NCI-H1092 treated with DMSO at 0.1 percent for 48 hours (cell line): ENCODE results near the gene C2CD4C.
A peak's percentile ranks its signal among the peaks of the same experiment; 100 is the strongest.
"Not testable (repeated sequence)": the region's sequence is repeated elsewhere in the genome, so short reads cannot be mapped to it uniquely, and the experiment has no call there.

Source experiments
- DNase-seq: peaks from one replicate; lab custom pipeline; 2025; lab: John Stamatoyannopoulos, UW

The C2CD4C gene

GRCh38 chr19:438416-438958 is 29.5 kb upstream of the C2CD4C start:
- DNase-seq: no peak

- DNase-seq: no peak
Observed at GRCh38 chr19:437041-437440, 28.1 kb upstream of the C2CD4C start.

GRCh38 chr19:436413-436950 is 27.5 kb upstream of the C2CD4C start:
- no peak for DNase-seq

- DNase-seq: no peak
Observed at GRCh38 chr19:435707-436412, 26.9 kb upstream of the C2CD4C start.

GRCh38 chr19:435056-435706 is 26.2 kb upstream of the C2CD4C start:
- peak; percentile 62 for DNase-seq

GRCh38 chr19:434152-434960 is 25.4 kb upstream of the C2CD4C start:
- DNase-seq: no peak

- no peak for DNase-seq
Observed at GRCh38 chr19:430701-431100, 21.8 kb upstream of the C2CD4C start.

- no peak for DNase-seq
Observed at GRCh38 chr19:428149-428548, 19.2 kb upstream of the C2CD4C start.

- not testable (repeated sequence) for DNase-seq
Observed at GRCh38 chr19:427675-428074, 18.7 kb upstream of the C2CD4C start.

GRCh38 chr19:426725-427445 is 17.9 kb upstream of the C2CD4C start:
- DNase-seq: no peak

GRCh38 chr19:425056-425455 is 16.1 kb upstream of the C2CD4C start:
- DNase-seq: no peak

- no peak for DNase-seq
Observed at GRCh38 chr19:424546-424945, 15.6 kb upstream of the C2CD4C start.

GRCh38 chr19:423691-424466 is 14.9 kb upstream of the C2CD4C start:
- no peak for DNase-seq

- DNase-seq: not testable (repeated sequence)
Observed at GRCh38 chr19:422917-423226, 13.9 kb upstream of the C2CD4C start.

GRCh38 chr19:422213-422916 is 13.4 kb upstream of the C2CD4C start:
- no peak for DNase-seq

- no peak for DNase-seq
Observed at GRCh38 chr19:419721-420515, 11.0 kb upstream of the C2CD4C start.

- DNase-seq: no peak
Observed at GRCh38 chr19:418761-419671, 10.1 kb upstream of the C2CD4C start.

- no peak for DNase-seq
Observed at GRCh38 chr19:416416-416815, 7.5 kb upstream of the C2CD4C start.

GRCh38 chr19:415292-415691 is 6.3 kb upstream of the C2CD4C start:
- DNase-seq: no peak
